Measurements from ENCODE around the gene PSD2.

DNA sequence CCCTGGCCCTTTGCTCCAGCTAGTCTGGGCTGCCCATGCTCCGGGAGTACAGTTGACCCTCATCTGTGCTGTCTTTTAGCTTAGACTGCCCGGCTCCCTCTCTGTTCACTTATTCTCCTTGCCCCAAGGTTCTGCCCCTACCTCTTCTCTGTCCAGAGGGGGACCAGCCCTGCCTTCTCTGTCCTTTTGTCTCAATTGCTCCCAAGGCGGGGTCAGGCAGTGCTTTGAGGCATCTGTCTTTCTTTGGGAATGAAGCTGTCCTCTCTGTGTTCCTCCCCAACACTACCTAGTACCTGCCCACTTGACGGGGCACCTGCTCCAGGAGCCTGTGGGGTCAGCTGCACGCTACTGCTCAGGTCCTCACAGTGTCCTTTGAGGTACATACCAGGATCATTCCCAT lies 59.3 kb downstream of the PSD2 start:
- no peak for TF ChIP-seq EP300 (IDR thresholded peaks at IDR 0.05)
- TF ChIP-seq CTCF (IDR thresholded peaks at IDR 0.05): no peak
- no peak for TF ChIP-seq POLR2AphosphoS5 (IDR thresholded peaks at IDR 0.05)
- TF ChIP-seq POLR2A (IDR thresholded peaks at IDR 0.05; ENCODE audit: low read depth): no peak

All from esophagus muscularis mucosa (tissue), 4 donors.